ENCODE results near the gene NRGN. TPM values are rescaled to one million over a fixed set of nuclear protein-coding genes. Genes with fewer than 3 reads are reported as not detected.
A peak's percentile ranks its signal among the peaks of the same experiment; 100 is the strongest.

The NRGN gene
- total RNA-seq, 6 experiments from 2014 or later, result 0.43 to 4.6 (median 1.4) TPM; not detected in 1

GRCh38 chr11:124793466-124794278, 53.9 kb downstream of the NRGN start:
- no peak overlapping the region for H3K27ac ChIP-seq
- 63% methylated on average over 2 of the region's 2 CpGs for WGBS (ENCODE audit: insufficient coverage, low coverage, low lambda C conversion rate, missing lambda C conversion rate)
- no peaks in the 10 kb centered on the region for H3K27me3 ChIP-seq
- DNase-seq (no peak), ATAC-seq (peak; percentile 52 to 75 (median 65))
- no peak overlapping the region for H3K4me3 ChIP-seq
- TF ChIP-seq, protein P1, sequence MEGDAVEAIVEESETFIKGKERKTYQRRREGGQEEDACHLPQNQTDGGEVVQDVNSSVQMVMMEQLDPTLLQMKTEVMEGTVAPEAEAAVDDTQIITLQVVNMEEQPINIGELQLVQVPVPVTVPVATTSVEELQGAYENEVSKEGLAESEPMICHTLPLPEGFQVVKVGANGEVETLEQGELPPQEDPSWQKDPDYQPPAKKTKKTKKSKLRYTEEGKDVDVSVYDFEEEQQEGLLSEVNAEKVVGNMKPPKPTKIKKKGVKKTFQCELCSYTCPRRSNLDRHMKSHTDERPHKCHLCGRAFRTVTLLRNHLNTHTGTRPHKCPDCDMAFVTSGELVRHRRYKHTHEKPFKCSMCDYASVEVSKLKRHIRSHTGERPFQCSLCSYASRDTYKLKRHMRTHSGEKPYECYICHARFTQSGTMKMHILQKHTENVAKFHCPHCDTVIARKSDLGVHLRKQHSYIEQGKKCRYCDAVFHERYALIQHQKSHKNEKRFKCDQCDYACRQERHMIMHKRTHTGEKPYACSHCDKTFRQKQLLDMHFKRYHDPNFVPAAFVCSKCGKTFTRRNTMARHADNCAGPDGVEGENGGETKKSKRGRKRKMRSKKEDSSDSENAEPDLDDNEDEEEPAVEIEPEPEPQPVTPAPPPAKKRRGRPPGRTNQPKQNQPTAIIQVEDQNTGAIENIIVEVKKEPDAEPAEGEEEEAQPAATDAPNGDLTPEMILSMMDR (IDR thresholded peaks at IDR 0.05), result peak; percentile 51 to 75 (median 70)
- TF ChIP-seq POLR2A (IDR thresholded peaks at IDR 0.05), result no peak
- no peaks in the 10 kb centered on the region for H3K36me3 ChIP-seq
- peaks cover 0 to 5% (median 0%) of the 10 kb centered on the region in 4 donors for H3K4me1 ChIP-seq
- intact Hi-C loops (cut with DNase I), result no loop called here
- H3K9me3 ChIP-seq, result no peaks in the 10 kb centered on the region

DNA sequence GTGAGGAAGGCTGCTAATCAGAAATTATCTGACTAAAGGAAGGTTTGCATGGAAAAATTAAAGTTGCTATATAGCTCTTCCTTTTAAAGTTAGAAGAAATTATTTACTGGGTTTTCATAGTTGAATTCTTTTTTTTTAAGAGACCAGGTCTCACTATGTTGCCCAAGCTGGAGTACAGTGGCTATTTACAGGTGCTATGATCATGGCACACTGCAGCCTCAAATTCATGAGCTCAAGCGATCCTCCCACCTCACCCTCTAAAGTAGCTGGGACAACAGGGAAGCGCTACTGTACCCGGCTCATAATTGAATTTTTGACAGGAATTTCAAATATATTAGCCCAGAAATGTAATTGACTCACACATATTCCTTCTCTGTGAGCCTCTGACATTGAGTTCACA, 56.6 kb downstream of the NRGN start:
- TF ChIP-seq POLR2A (IDR thresholded peaks at IDR 0.05), result no peak
- TF ChIP-seq, protein P1 (IDR thresholded peaks at IDR 0.05), result no peak
- intact Hi-C loops (cut with DNase I), result no loop called here
- DNase-seq, result no peak

More for the DNA sequence above, 56.6 kb downstream of the NRGN start:
- Histone ChIP-seq H3K9me3 (no peaks in the 10 kb centered on the region), H3K4me3 (no peak overlapping the region), H3K36me3 (no peaks in the 10 kb centered on the region), H3K4me1 (peaks cover 0 to 9% (median 2%) of the 10 kb centered on the region in 4 donors), H3K27me3 (no peaks in the 10 kb centered on the region), H3K27ac (no peak overlapping the region)
- no peak for ATAC-seq
- 91% methylated on average over 3 of the region's 3 CpGs for WGBS (ENCODE audit: insufficient coverage, low coverage, low lambda C conversion rate, missing lambda C conversion rate)

Other genes starting within 250 kb of the NRGN start
- gene OR8B12, start 196.3 kb upstream of the NRGN start, total RNA-seq, result not detected
- gene OR8A1, start 169.9 kb upstream of the NRGN start, total RNA-seq, result not detected
- gene PANX3, start 128.5 kb upstream of the NRGN start, total RNA-seq, result not detected
- gene TBRG1, start 117.1 kb upstream of the NRGN start, total RNA-seq, result 10 to 100 TPM; 13.3 to 20.5 (median 17.9) TPM
- gene SIAE, start 66.2 kb upstream of the NRGN start, total RNA-seq, result 10 to 100 TPM; 30.9 to 56.8 (median 35.6) TPM
- gene SPA17, start 66.0 kb upstream of the NRGN start, total RNA-seq, result 1 to 10 TPM in 3 of 6 experiments, under 1 TPM in 3; 0.23 to 4.0 (median 1.2) TPM
- gene VSIG2, start 12.3 kb downstream of the NRGN start, total RNA-seq, result 1 to 10 TPM in 2 of 6 experiments, under 1 TPM in 3, not detected in 1; 0.68 to 1.4 (median 0.83) TPM
- gene ESAM, start 22.3 kb downstream of the NRGN start, total RNA-seq, result 10 to 100 TPM in 3 of 6 experiments, 1 to 10 TPM in 3; 6.1 to 15.3 (median 9.7) TPM
- 1 to 10 TPM; 2.6 to 4.7 (median 3.6) TPM for gene MSANTD2, start 60.5 kb downstream of the NRGN start, total RNA-seq
- gene ROBO3, start 125.5 kb downstream of the NRGN start, total RNA-seq, result 1 to 10 TPM in 5 of 6 experiments, under 1 TPM in 1; 0.80 to 3.6 (median 1.8) TPM
- 10 to 100 TPM in 3 of 6 experiments, 1 to 10 TPM in 3; 3.6 to 18.8 (median 9.0) TPM for gene ROBO4, start 157.9 kb downstream of the NRGN start, total RNA-seq
- gene HEPN1, start 179.3 kb downstream of the NRGN start, total RNA-seq, result under 1 TPM in 1 of 6 experiments, not detected in 5; 0.18 TPM
- gene HEPACAM, start 196.1 kb downstream of the NRGN start, total RNA-seq, result 10 to 100 TPM in 1 of 6 experiments, 1 to 10 TPM in 4, under 1 TPM in 1; 0.30 to 30.8 (median 2.3) TPM
- gene CCDC15, start 214.3 kb downstream of the NRGN start, total RNA-seq, result 1 to 10 TPM in 2 of 6 experiments, under 1 TPM in 4; 0.57 to 1.8 (median 0.70) TPM